Endodermal cell (in vitro differentiated cells): ENCODE data around the gene GLRB. TPM values are rescaled to one million over a fixed set of nuclear protein-coding genes. Genes with fewer than 3 reads are reported as not detected.

Experiments used
- DNase-seq: peaks from one replicate; pipeline ENCODE4 v3.0.0-alpha.2; 2017
- H3K27ac ChIP-seq: 2 replicates; pipeline ENCODE4 v1.5.1; 2013; ENCODE audit warnings: mild to moderate bottlenecking, low read depth, low read length, moderate library complexity
- H3K27me3 ChIP-seq: 2 replicates; pipeline ENCODE4 v1.6.1; 2013; ENCODE audit warnings: mild to moderate bottlenecking, low read length, moderate library complexity; ENCODE audit not compliant: insufficient read depth, control insufficient read depth, poor library complexity, severe bottlenecking
- H3K36me3 ChIP-seq: 2 replicates; pipeline ENCODE4 v1.7.0; 2013; ENCODE audit warnings: mild to moderate bottlenecking, low read length, moderate library complexity; ENCODE audit not compliant: control insufficient read depth, insufficient read depth
- H3K4me1 ChIP-seq: one replicate; pipeline ENCODE4 v1.7.0; 2013; ENCODE audit warnings: low read length; ENCODE audit not compliant: control insufficient read depth, insufficient read depth
- H3K4me3 ChIP-seq: 2 replicates; pipeline ENCODE4 v1.5.1; 2013; ENCODE audit warnings: mild to moderate bottlenecking, low read length, moderate library complexity
- H3K9ac ChIP-seq: 2 replicates; pipeline ENCODE4 v1.6.1; 2013; ENCODE audit warnings: mild to moderate bottlenecking, low read length, moderate library complexity; ENCODE audit not compliant: poor library complexity, severe bottlenecking; ENCODE audit errors: extremely low read depth
- H3K9me3 ChIP-seq: 2 replicates; pipeline ENCODE4 v1.6.1; 2013; ENCODE audit warnings: mild to moderate bottlenecking, low read length, moderate library complexity; ENCODE audit not compliant: control insufficient read depth
- H3K27ac Mint-ChIP-seq: 2 replicates; pipeline ENCODE4 v1.8.0; 2020; ENCODE audit warnings: mixed read lengths
- H3K27me3 Mint-ChIP-seq: 2 replicates; pipeline ENCODE4 v1.8.0; 2021; ENCODE audit warnings: mild to moderate bottlenecking, mixed read lengths; ENCODE audit not compliant: insufficient read depth
- H3K36me3 Mint-ChIP-seq: 2 replicates; pipeline ENCODE4 v1.8.0; 2020; ENCODE audit warnings: low read depth, mixed read lengths
- H3K4me1 Mint-ChIP-seq: 2 replicates; pipeline ENCODE4 v1.8.0; 2020; ENCODE audit warnings: mixed read lengths
- H3K4me3 Mint-ChIP-seq: 2 replicates; pipeline ENCODE4 v1.8.0; 2020; ENCODE audit warnings: mild to moderate bottlenecking, moderate library complexity, mixed read lengths
- H3K9me3 Mint-ChIP-seq: 2 replicates; pipeline ENCODE4 v1.8.0; 2020; ENCODE audit warnings: mild to moderate bottlenecking, mixed read lengths
- WGBS, 2 experiments: methylation state at CpG; one replicate each; pipeline versions ENCODE4 v1.1.5 to v1.1.7; 2013; ENCODE audit warnings: missing lambda C conversion rate in 2 of 2, mixed read lengths in 1 of 2; ENCODE audit not compliant: insufficient coverage in 1 of 2, insufficient read length in 1 of 2; 5-methylcytosine and 5-hydroxymethylcytosine counted together
- total RNA-seq, 2 donors: library from RNA; stranded (reverse); fragmentation: NEBNext Ultra II Directional in 1 of 2; extraction: Animal tissue kit (Norgen Biotek cat#: 25700) in 1 of 2; gene quantifications; 2 replicates in 1 of 2; 3 replicates in 1 of 2; pipeline ENCODE4 v1.2.1, GENCODE V29; 2021
- TF ChIP-seq, protein P1 (sequence below): fragments of 200-600 bp; sonication (generic); conservative IDR thresholded peaks from 2 replicates; pipeline ENCODE4 v1.5.0; 2021; ENCODE audit warnings: antibody characterized with exemption, mild to moderate bottlenecking

Gene GLRB
- total RNA-seq, 2 donors from 2014 or later: 1.1 to 1.6 TPM

DNA sequence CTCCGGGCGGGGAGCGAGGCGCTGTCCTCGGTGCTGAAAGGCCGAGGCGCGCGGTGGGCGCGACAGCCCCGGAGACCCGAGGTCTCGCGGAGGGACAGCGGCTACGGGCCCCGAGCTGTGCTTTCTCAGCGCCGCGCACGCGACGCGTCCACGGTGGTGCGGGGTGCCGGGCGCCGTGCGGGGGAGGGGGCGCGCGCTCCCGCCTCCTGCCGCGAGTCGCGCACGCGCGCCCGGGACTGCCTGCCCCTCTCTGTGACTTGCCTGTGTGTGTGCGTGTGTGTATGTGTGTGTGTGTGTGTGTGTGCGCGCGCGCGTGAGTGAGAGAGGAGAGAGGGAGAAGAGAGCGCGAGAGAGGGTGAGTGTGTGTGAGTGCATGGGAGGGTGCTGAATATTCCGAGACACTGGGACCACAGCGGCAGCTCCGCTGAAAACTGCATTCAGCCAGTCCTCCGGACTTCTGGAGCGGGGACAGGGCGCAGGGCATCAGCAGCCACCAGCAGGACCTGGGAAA lies 144.5 kb downstream of the GLRB start, which contains the start of gene GRIA2:
Gene GRIA2, plus strand, starts transcription at position 358 of the 511 bp plus-strand sequence. CDS start 315 bp downstream, outside the sequence.
- DNase-seq: peak; percentile 94
- Mint-ChIP-seq H3K36me3 (no peaks in the 10 kb centered on the region), H3K27me3 (peaks cover 62% of the 10 kb centered on the region), H3K4me1 (peaks cover 6% of the 10 kb centered on the region), H3K9me3 (no peaks in the 10 kb centered on the region), H3K4me3 (peak within 1 kb of the TSS; percentile 70), H3K27ac (no peak within 1 kb of the TSS)
- Histone ChIP-seq H3K4me3 (peak within 1 kb of the TSS; percentile 80), H3K9me3 (no peaks in the 10 kb centered on the region), H3K36me3 (no peaks in the 10 kb centered on the region), H3K9ac (no peak within 1 kb of the TSS), H3K27me3 (peaks cover 73% of the 10 kb centered on the region), H3K4me1 (no peaks in the 10 kb centered on the region), H3K27ac (no peak within 1 kb of the TSS)
- TF ChIP-seq, protein P1, sequence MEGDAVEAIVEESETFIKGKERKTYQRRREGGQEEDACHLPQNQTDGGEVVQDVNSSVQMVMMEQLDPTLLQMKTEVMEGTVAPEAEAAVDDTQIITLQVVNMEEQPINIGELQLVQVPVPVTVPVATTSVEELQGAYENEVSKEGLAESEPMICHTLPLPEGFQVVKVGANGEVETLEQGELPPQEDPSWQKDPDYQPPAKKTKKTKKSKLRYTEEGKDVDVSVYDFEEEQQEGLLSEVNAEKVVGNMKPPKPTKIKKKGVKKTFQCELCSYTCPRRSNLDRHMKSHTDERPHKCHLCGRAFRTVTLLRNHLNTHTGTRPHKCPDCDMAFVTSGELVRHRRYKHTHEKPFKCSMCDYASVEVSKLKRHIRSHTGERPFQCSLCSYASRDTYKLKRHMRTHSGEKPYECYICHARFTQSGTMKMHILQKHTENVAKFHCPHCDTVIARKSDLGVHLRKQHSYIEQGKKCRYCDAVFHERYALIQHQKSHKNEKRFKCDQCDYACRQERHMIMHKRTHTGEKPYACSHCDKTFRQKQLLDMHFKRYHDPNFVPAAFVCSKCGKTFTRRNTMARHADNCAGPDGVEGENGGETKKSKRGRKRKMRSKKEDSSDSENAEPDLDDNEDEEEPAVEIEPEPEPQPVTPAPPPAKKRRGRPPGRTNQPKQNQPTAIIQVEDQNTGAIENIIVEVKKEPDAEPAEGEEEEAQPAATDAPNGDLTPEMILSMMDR: no peak
- WGBS, 2 experiments: 2 to 31% methylated on average over 3 to 57 of the region's 57 CpGs

- H3K4me1 Mint-ChIP-seq: peaks cover 6% of the 10 kb centered on the region
- Histone ChIP-seq H3K9me3 (no peaks in the 10 kb centered on the region), H3K27ac (no peak overlapping the region), H3K36me3 (no peaks in the 10 kb centered on the region), H3K27me3 (peaks cover 73% of the 10 kb centered on the region), H3K4me1 (no peaks in the 10 kb centered on the region), H3K9ac (no peak overlapping the region), H3K4me3 (peak overlapping the region; percentile 80)
- peak overlapping the region; percentile 70 for H3K4me3 Mint-ChIP-seq
- no peak overlapping the region for H3K27ac Mint-ChIP-seq
- peaks cover 62% of the 10 kb centered on the region for H3K27me3 Mint-ChIP-seq
- TF ChIP-seq, protein P1: no peak
- WGBS, 2 experiments: 6 to 10% methylated on average over 18 to 24 of the region's 24 CpGs
- no peaks in the 10 kb centered on the region for H3K9me3 Mint-ChIP-seq
- H3K36me3 Mint-ChIP-seq: no peaks in the 10 kb centered on the region
- no peak for DNase-seq
Observed at GRCh38 chr4:157221426-157221894, 145.5 kb downstream of the GLRB start.

Other genes starting within 250 kb of the GLRB start
- gene PDGFC, start 104.4 kb upstream of the GLRB start, total RNA-seq: 1 to 10 TPM; 5.5 to 6.8 TPM
- not detected for gene GRIA2, start 144.6 kb downstream of the GLRB start, total RNA-seq